DND-41 (cell line): ENCODE results near the gene GPR18.

Source experiments
- ATAC-seq: fragments of 200-7000 bp; cut with Tn5 transposase; 3 replicates; pipeline ENCODE4 v1.9.1; 2021; ENCODE audit warnings: low read depth; ENCODE audit not compliant: insufficient read depth
- DNase-seq: peaks from one replicate; pipeline ENCODE4 v3.0.0-alpha.2; 2020
- H2AFZ ChIP-seq: 2 replicates; pipeline ENCODE4 v1.6.0; 2012; ENCODE audit warnings: low read depth, low read length
- H3K27ac ChIP-seq: 2 replicates; pipeline ENCODE4 v1.5.1; 2012; ENCODE audit warnings: low read length, inconsistent platforms
- H3K27me3 ChIP-seq: fragments of 200-600 bp; sonication (generic); 2 replicates; pipeline ENCODE4 v1.6.0; 2012; ENCODE audit warnings: low read length, mild to moderate bottlenecking, inconsistent platforms; ENCODE audit not compliant: insufficient read depth, poor library complexity
- H3K36me3 ChIP-seq: 2 replicates; pipeline ENCODE4 v1.5.1; 2012; ENCODE audit warnings: low read length, inconsistent platforms; ENCODE audit not compliant: insufficient read depth
- H3K4me1 ChIP-seq: 2 replicates; pipeline ENCODE4 v1.5.1; 2012; ENCODE audit warnings: mild to moderate bottlenecking, low read length; ENCODE audit not compliant: insufficient read depth
- H3K4me2 ChIP-seq: 2 replicates; pipeline ENCODE4 v1.6.0; 2012; ENCODE audit warnings: mild to moderate bottlenecking, moderate library complexity, low read length, inconsistent platforms; ENCODE audit not compliant: insufficient read depth
- H3K4me3 ChIP-seq, 2 experiments: fragments of 200-600 bp in 1 of 2; shearing (Covaris generic) in 1 of 2; 2 replicates each; pipeline ENCODE4 v1.5.1; 2012 to 2016; ENCODE audit warnings: inconsistent platforms in 2 of 2, low read length in 2 of 2, mild to moderate bottlenecking in 2 of 2, low read depth in 1 of 2, moderate library complexity in 1 of 2
- H3K79me2 ChIP-seq: 2 replicates; pipeline ENCODE4 v1.6.0; 2012; ENCODE audit warnings: low read length, inconsistent platforms; ENCODE audit not compliant: insufficient read depth
- H3K9ac ChIP-seq: 2 replicates; pipeline ENCODE4 v1.6.0; 2012; ENCODE audit warnings: low read depth, mild to moderate bottlenecking, inconsistent platforms, low read length, moderate library complexity
- H3K9me3 ChIP-seq: 2 replicates; pipeline ENCODE4 v1.5.1; 2012; ENCODE audit warnings: low read length, moderate library complexity, mild to moderate bottlenecking, inconsistent platforms; ENCODE audit not compliant: insufficient read depth, severe bottlenecking
- H4K20me1 ChIP-seq: 2 replicates; pipeline ENCODE4 v1.6.0; 2012; ENCODE audit warnings: low read length; ENCODE audit not compliant: insufficient read depth
- EZH2 ChIP-seq: IDR thresholded peaks from 3 replicates; pipeline ENCODE4 v1.6.1; 2012; ENCODE audit warnings: borderline replicate concordance, low read depth, mild to moderate bottlenecking, moderate library complexity, low read length, inconsistent platforms; ENCODE audit not compliant: severe bottlenecking
- TF ChIP-seq, protein P1 (sequence below): IDR thresholded peaks from 2 replicates; pipeline ENCODE4 v1.5.1; 2012; ENCODE audit warnings: borderline replicate concordance, low read length, moderate library complexity, mild to moderate bottlenecking; ENCODE audit not compliant: poor library complexity, severe bottlenecking; ENCODE audit errors: extremely low read depth

Gene GPR18

DNA sequence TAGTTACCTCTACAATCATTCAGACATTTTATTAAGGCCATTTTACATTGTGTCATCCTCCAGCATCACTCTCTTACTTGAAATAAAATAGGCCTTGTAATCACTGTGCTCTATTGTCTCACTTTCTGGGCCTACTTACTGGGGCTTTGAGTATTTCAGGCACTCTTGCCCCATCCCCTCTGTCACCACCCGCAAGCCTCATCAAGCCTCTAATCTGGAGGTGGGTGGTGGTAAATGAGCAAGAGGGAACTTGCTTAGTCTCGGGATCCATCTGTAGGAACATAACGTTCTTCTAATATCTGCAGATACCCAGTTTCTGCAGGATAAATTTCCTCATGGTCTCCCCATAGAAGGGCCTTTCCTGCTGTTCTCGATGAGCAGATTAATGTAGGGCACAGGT, 19.4 kb upstream of the GPR18 start:
- Histone ChIP-seq H3K4me3 (no peak overlapping the region), H3K36me3 (peaks cover 31% of the 10 kb centered on the region), H3K79me2 (peaks cover 30% of the 10 kb centered on the region), H3K4me2 (no peak overlapping the region), H3K9me3 (no peaks in the 10 kb centered on the region), H3K27ac (no peak overlapping the region), H2AFZ (no peak overlapping the region), H3K9ac (no peak overlapping the region), H4K20me1 (peaks cover 25% of the 10 kb centered on the region), H3K27me3 (no peaks in the 10 kb centered on the region), H3K4me1 (peaks cover 23% of the 10 kb centered on the region)
- ATAC-seq (no peak), DNase-seq (no peak)
- TF ChIP-seq, protein P1, sequence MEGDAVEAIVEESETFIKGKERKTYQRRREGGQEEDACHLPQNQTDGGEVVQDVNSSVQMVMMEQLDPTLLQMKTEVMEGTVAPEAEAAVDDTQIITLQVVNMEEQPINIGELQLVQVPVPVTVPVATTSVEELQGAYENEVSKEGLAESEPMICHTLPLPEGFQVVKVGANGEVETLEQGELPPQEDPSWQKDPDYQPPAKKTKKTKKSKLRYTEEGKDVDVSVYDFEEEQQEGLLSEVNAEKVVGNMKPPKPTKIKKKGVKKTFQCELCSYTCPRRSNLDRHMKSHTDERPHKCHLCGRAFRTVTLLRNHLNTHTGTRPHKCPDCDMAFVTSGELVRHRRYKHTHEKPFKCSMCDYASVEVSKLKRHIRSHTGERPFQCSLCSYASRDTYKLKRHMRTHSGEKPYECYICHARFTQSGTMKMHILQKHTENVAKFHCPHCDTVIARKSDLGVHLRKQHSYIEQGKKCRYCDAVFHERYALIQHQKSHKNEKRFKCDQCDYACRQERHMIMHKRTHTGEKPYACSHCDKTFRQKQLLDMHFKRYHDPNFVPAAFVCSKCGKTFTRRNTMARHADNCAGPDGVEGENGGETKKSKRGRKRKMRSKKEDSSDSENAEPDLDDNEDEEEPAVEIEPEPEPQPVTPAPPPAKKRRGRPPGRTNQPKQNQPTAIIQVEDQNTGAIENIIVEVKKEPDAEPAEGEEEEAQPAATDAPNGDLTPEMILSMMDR: no peak
- TF ChIP-seq EZH2: no peak

GRCh38 chr13:99276706-99277105, 18.5 kb upstream of the GPR18 start:
- H3K36me3 ChIP-seq: peaks cover 38% of the 10 kb centered on the region
- no peak overlapping the region for H3K27ac ChIP-seq
- H4K20me1 ChIP-seq: peaks cover 28% of the 10 kb centered on the region
- no peak overlapping the region for H2AFZ ChIP-seq
- no peak for DNase-seq
- H3K4me3 ChIP-seq: no peak overlapping the region
- peaks cover 23% of the 10 kb centered on the region for H3K4me1 ChIP-seq
- no peak overlapping the region for H3K9ac ChIP-seq
- TF ChIP-seq, protein P1: no peak
- no peak for TF ChIP-seq EZH2
- peaks cover 35% of the 10 kb centered on the region for H3K79me2 ChIP-seq
- H3K9me3 ChIP-seq: peaks cover 4% of the 10 kb centered on the region
- no peak overlapping the region for H3K4me2 ChIP-seq
- ATAC-seq: no peak
- no peaks in the 10 kb centered on the region for H3K27me3 ChIP-seq

DNA sequence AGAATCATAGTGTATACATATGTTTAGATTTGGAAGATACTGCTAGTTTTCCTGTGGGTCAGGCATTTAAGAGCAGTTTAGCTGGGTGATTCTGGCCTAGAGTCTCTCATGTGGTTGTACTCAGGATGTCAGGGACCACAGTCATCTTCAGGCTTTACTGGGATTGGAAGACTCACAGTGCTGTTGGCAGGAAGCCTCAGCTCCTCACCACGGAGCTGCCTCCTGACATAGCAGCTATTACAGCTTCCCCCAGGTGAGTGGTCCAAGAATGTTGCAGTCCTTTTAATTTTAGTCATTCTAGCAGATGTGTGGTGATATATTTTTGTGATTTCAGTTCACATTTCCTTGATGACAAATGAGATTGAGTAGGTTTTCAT, 16.9 kb upstream of the GPR18 start:
- TF ChIP-seq, protein P1: no peak
- TF ChIP-seq EZH2: no peak
- H4K20me1 ChIP-seq: peaks cover 28% of the 10 kb centered on the region
- no peak overlapping the region for H3K9ac ChIP-seq
- H3K9me3 ChIP-seq: peaks cover 4% of the 10 kb centered on the region
- H3K27me3 ChIP-seq: no peaks in the 10 kb centered on the region
- peaks cover 23% of the 10 kb centered on the region for H3K4me1 ChIP-seq
- H3K27ac ChIP-seq: peak overlapping the region; percentile 64; the same call in 1 of the 2 replicates
- H3K36me3 ChIP-seq: peaks cover 35% of the 10 kb centered on the region
- H3K4me3 ChIP-seq: no peak overlapping the region
- no peak overlapping the region for H3K4me2 ChIP-seq
- ATAC-seq (peak; percentile 100), DNase-seq (peak; percentile 67)
- H3K79me2 ChIP-seq: peaks cover 36% of the 10 kb centered on the region
- no peak overlapping the region for H2AFZ ChIP-seq

DNA sequence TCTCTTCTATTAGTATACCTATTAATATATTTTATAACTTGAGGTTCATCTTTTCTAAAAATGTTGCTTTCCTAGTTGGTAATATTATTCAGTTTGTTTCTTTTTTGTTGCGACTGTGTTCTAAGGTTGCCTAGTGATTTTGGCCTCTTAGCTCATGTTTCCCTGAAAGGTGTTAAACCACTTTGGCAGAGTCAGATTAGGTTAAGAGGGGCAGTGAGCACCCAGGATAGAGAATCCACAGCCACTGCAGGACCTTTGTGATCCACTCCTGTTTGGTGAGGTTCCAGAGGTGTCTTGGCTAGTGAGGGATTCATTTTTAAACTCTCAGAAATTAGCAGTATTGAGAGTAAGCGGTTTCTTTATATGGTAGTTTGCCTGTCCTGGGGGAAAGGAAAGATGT, 14.9 kb upstream of the GPR18 start:
- H3K79me2 ChIP-seq: peaks cover 31% of the 10 kb centered on the region
- peaks cover 28% of the 10 kb centered on the region for H3K36me3 ChIP-seq
- H3K27ac ChIP-seq: no peak overlapping the region
- no peak overlapping the region for H2AFZ ChIP-seq
- H3K27me3 ChIP-seq: no peaks in the 10 kb centered on the region
- H3K9ac ChIP-seq: no peak overlapping the region
- no peak for DNase-seq
- H3K4me1 ChIP-seq: peaks cover 23% of the 10 kb centered on the region
- H3K4me2 ChIP-seq: no peak overlapping the region
- H3K4me3 ChIP-seq: no peak overlapping the region
- H3K9me3 ChIP-seq: peaks cover 4% of the 10 kb centered on the region
- no peak for ATAC-seq
- peaks cover 34% of the 10 kb centered on the region for H4K20me1 ChIP-seq
- TF ChIP-seq, protein P1: no peak
